HL-60 (cell line): Measurements from ENCODE around the gene MACIR.

Source experiments
- DNase-seq, 2 experiments: peaks; one replicate each; pipeline ENCODE4 v3.0.0-alpha.2; 2010 to 2020; ENCODE audit warnings: low read depth in 1 of 2, low spot score in 1 of 2
- H3K27ac ChIP-seq: fragments of 250-450 bp; sonication (Bioruptor Pico); replicated peaks from 2 replicates; pipeline ENCODE4 v1.5.1; 2020; ENCODE audit warnings: mild to moderate bottlenecking, moderate library complexity
- H3K27me3 ChIP-seq: fragments of 250-450 bp; sonication (Bioruptor Pico); 2 replicates; pipeline ENCODE4 v1.5.1; 2021; ENCODE audit warnings: mild to moderate bottlenecking, moderate library complexity; ENCODE audit not compliant: insufficient read depth, poor library complexity, severe bottlenecking
- H3K4me3 ChIP-seq: replicated peaks from 2 replicates; pipeline ENCODE4 v1.5.1; 2011; ENCODE audit warnings: mild to moderate bottlenecking, control low read depth, low read length; ENCODE audit not compliant: insufficient read depth
- CTCF ChIP-seq: IDR thresholded peaks from one replicate; pipeline ENCODE4 v1.5.1; 2011; ENCODE audit warnings: low read length, control low read depth, inconsistent platforms; ENCODE audit not compliant: insufficient read depth
- GABPA ChIP-seq: IDR thresholded peaks from 2 replicates; pipeline ENCODE4 v1.6.1; 2012; ENCODE audit warnings: low read depth
- POLR2AphosphoS5 ChIP-seq: IDR thresholded peaks from 2 replicates; pipeline ENCODE4 v1.6.1; 2012; ENCODE audit warnings: low read depth
- REST ChIP-seq: IDR thresholded peaks from 2 replicates; pipeline ENCODE4 v1.6.1; 2012; ENCODE audit warnings: low read depth; ENCODE audit not compliant: insufficient replicate concordance
- SPI1 ChIP-seq: IDR thresholded peaks from 2 replicates; pipeline ENCODE4 v1.6.1; 2012; ENCODE audit warnings: low read depth, mild to moderate bottlenecking, borderline replicate concordance

The MACIR gene

DNA sequence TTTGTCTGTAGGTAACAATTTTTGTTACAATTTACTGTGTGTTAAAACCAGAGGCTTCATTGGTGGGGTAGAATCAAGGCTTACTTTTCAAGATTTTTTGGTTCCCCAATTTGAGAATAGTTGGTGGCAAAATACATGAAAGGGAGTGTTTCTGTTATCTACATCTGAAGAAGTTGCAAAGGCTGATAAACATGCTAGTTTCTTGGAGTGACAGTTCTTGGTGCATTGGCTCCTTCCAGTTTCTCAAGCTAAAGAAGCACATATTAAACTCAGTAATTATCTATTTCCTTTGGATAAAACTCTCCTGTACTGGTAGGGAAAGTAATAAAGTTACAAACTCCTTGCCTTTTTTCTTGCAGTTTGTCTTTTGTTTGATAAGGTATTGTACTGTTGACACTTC, 5.9 kb downstream of the MACIR start:
- H3K27me3 ChIP-seq: no peaks in the 10 kb centered on the region
- no peak overlapping the region for H3K27ac ChIP-seq
- TF ChIP-seq REST (no peak), CTCF (no peak), POLR2AphosphoS5 (no peak), SPI1 (no peak), GABPA (no peak)
- DNase-seq: no peak
- no peak overlapping the region for H3K4me3 ChIP-seq

DNA sequence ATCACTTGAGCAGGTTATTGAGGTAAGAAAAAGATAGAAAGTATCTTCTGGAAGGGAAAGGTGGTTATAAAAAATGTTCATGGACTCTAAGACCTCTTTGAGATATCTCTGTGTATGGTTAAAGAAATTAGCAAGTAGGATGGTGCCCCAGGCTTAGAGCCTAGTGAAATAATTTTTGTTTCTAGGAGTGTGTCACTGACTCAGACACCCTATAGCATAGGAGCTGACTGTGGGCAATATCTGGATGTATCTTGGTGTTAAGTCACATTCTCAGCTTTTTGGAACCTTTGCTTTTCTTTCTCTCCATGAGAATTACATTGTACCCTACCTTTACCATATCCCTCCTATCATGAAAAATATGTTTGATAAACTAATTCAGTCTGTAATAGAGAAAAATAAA, 12.0 kb downstream of the MACIR start:
- Histone ChIP-seq H3K27ac (no peak overlapping the region), H3K4me3 (no peak overlapping the region), H3K27me3 (no peaks in the 10 kb centered on the region)
- no peak for TF ChIP-seq POLR2AphosphoS5
- no peak for TF ChIP-seq CTCF
- TF ChIP-seq REST: no peak
- no peak for TF ChIP-seq SPI1
- no peak for DNase-seq

GRCh38 chr5:103271570-103272289, 13.2 kb downstream of the MACIR start:
- H3K4me3 ChIP-seq: no peak overlapping the region
- TF ChIP-seq SPI1: no peak
- TF ChIP-seq CTCF: no peak
- no peak for TF ChIP-seq REST
- TF ChIP-seq POLR2AphosphoS5: no peak
- no peak for TF ChIP-seq GABPA
- no peak overlapping the region for H3K27ac ChIP-seq
- H3K27me3 ChIP-seq: no peaks in the 10 kb centered on the region
- no peak for DNase-seq
